ENCODE data around the gene PKN1. TPM values are rescaled to one million over a fixed set of nuclear protein-coding genes. Genes with fewer than 3 reads are reported as not detected.

PKN1 gene
- total and polyA plus RNA-seq, 2 experiments from 2014 or later: 86.8 to 201 TPM

- Histone ChIP-seq H3K4me1 (ENCODE audit: insufficient read depth) (peaks cover 12% of the 10 kb centered on the region; the same call in 1 of the 2 replicates), H3K79me2 (replicated peaks; ENCODE audit: insufficient read depth) (peaks cover 54% of the 10 kb centered on the region), H3K36me3 (ENCODE audit: insufficient read depth) (no peaks in the 10 kb centered on the region), H4K20me1 (replicated peaks; ENCODE audit: insufficient read depth) (peaks cover 9% of the 10 kb centered on the region), H3K4me2 (no peak overlapping the region), H2AFZ (no peak overlapping the region), H3K27ac (ENCODE audit: low read depth) (no peak overlapping the region), H3K9me2 (ENCODE audit: insufficient read depth) (no peaks in the 10 kb centered on the region), H3K27me3 (ENCODE audit: insufficient read depth) (no peaks in the 10 kb centered on the region; the same call in 1 of the 2 replicates), H3F3A (replicated peaks; ENCODE audit: low read depth) (peaks cover 12% of the 10 kb centered on the region; the same call in 1 of the 2 replicates), H3K4me3 (no peak overlapping the region)
- Mint-ChIP-seq H3K27me3 (ENCODE audit: insufficient read depth, low read depth, poor library complexity) (peaks cover 22% of the 10 kb centered on the region), H3K4me1 (peaks cover 13% of the 10 kb centered on the region; the same call in 2 of the 3 replicates), H3K27ac (no peak overlapping the region), H3K4me3 (0 out of 3 replicates have a peak overlapping the region, but pooled peaks have one; percentile 32), H3K36me3 (ENCODE audit: low read depth) (no peaks in the 10 kb centered on the region; the same call in 1 of the 3 replicates), H3K9me3 (0 out of 3 replicates have a peak, but pooled peaks cover 4% of the 10 kb centered on the region)
- TF ChIP-seq ETS1 (IDR thresholded peaks at IDR 0.05) (no peak), CREB1 (CRISPR knock-in tag; IDR thresholded peaks at IDR 0.05; ENCODE audit: low read depth) (no peak), EZH2phosphoT487 (IDR thresholded peaks at IDR 0.05; ENCODE audit: unreplicated experiment) (no peak)
- ATAC-seq (no peak), DNase-seq (ENCODE audit: low spot score) (no peak)
Observed at GRCh38 chr19:14435320-14436050, 2.4 kb downstream of the PKN1 start.

- DNase-seq (ENCODE audit: low spot score) (no peak), ATAC-seq (no peak)
- Histone ChIP-seq H3K4me3 (no peak overlapping the region), H3K4me2 (no peak overlapping the region), H3F3A (replicated peaks; ENCODE audit: low read depth) (peaks cover 5% of the 10 kb centered on the region; the same call in 1 of the 2 replicates), H2AFZ (no peak overlapping the region), H3K36me3 (ENCODE audit: insufficient read depth) (no peaks in the 10 kb centered on the region), H3K27me3 (ENCODE audit: insufficient read depth) (no peaks in the 10 kb centered on the region), H3K9me2 (ENCODE audit: insufficient read depth) (no peaks in the 10 kb centered on the region), H4K20me1 (replicated peaks; ENCODE audit: insufficient read depth) (peaks cover 10% of the 10 kb centered on the region), H3K79me2 (replicated peaks; ENCODE audit: insufficient read depth) (peaks cover 54% of the 10 kb centered on the region), H3K4me1 (ENCODE audit: insufficient read depth) (peaks cover 7% of the 10 kb centered on the region; the same call in 1 of the 2 replicates), H3K27ac (ENCODE audit: low read depth) (no peak overlapping the region)
- no peak for TF ChIP-seq POLR2AphosphoS5 (IDR thresholded peaks at IDR 0.05; ENCODE audit: low read depth)
- TF ChIP-seq ZNF331 (CRISPR knock-in tag; IDR thresholded peaks at IDR 0.05; ENCODE audit: low read depth): no peak
- TF ChIP-seq ETS1 (IDR thresholded peaks at IDR 0.05): no peak
- no peak for TF ChIP-seq EZH2 (IDR thresholded peaks at IDR 0.05; ENCODE audit: low read depth, unreplicated experiment)
- TF ChIP-seq ZNF462 (CRISPR knock-in tag; IDR thresholded peaks at IDR 0.05): no peak
- no peak for TF ChIP-seq CREB1 (CRISPR knock-in tag; IDR thresholded peaks at IDR 0.05; ENCODE audit: low read depth)
- TF ChIP-seq EZH2phosphoT487 (IDR thresholded peaks at IDR 0.05; ENCODE audit: unreplicated experiment): no peak
- no peak for TF ChIP-seq ZNF114 (CRISPR knock-in tag; IDR thresholded peaks at IDR 0.05)
- Mint-ChIP-seq H3K9me3 (no peaks in the 10 kb centered on the region), H3K4me3 (no peak overlapping the region), H3K36me3 (ENCODE audit: low read depth) (peaks cover 11% of the 10 kb centered on the region), H3K27ac (no peak overlapping the region), H3K27me3 (ENCODE audit: insufficient read depth, low read depth, poor library complexity) (peaks cover 14% of the 10 kb centered on the region), H3K4me1 (peaks cover 13% of the 10 kb centered on the region; the same call in 2 of the 3 replicates)
Observed at GRCh38 chr19:14437578-14438140, 4.6 kb downstream of the PKN1 start.
